ENCODE measurements around the gene OR12D1. TPM values are rescaled to one million over a fixed set of nuclear protein-coding genes. Genes with fewer than 3 reads are reported as not detected.
"Not testable (repeated sequence)": the region's sequence is repeated elsewhere in the genome, so short reads cannot be mapped to it uniquely, and the experiment has no call there.

OR12D1 gene
- total and polyA plus RNA-seq, 8 donors: not detected

DNA sequence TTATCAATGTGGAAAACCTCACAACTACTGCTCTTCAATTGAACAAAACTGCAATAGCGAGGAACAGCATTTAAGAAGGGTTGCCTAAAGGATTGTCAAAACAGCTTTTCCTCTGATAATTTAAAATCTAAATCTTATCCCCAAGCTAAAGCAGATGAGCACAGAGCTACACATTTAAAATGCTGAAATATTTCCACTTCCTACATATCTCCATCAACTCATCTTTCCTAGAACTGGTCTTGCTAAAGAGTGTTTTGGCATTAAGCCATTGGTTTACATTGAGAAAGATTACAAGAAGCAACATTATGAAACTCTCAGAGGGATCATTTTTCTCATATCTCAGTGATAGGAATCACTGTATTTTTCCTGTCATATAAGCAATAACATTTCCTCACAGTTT, 28.0 kb downstream of the OR12D1 start:
- no peak for FAIRE-seq
- no peaks in the 10 kb centered on the region for H3K9me3 ChIP-seq
- H3K27ac ChIP-seq: no peak overlapping the region
- no peak for ATAC-seq
- WGBS, 2 donors: 81 to 93% methylated on average over 1 of the region's 1 CpG
- intact Hi-C loops (cut with DNase I): no loop called here
- no peaks in the 10 kb centered on the region for H3K36me3 ChIP-seq
- H3K27me3 ChIP-seq: peaks cover 0 to 6% (median 0%) of the 10 kb centered on the region in 4 donors
- DNase-seq: no peak
- H3K4me3 ChIP-seq: no peak overlapping the region
- H3K4me1 ChIP-seq: no peaks in the 10 kb centered on the region
- TF ChIP-seq, protein P1, sequence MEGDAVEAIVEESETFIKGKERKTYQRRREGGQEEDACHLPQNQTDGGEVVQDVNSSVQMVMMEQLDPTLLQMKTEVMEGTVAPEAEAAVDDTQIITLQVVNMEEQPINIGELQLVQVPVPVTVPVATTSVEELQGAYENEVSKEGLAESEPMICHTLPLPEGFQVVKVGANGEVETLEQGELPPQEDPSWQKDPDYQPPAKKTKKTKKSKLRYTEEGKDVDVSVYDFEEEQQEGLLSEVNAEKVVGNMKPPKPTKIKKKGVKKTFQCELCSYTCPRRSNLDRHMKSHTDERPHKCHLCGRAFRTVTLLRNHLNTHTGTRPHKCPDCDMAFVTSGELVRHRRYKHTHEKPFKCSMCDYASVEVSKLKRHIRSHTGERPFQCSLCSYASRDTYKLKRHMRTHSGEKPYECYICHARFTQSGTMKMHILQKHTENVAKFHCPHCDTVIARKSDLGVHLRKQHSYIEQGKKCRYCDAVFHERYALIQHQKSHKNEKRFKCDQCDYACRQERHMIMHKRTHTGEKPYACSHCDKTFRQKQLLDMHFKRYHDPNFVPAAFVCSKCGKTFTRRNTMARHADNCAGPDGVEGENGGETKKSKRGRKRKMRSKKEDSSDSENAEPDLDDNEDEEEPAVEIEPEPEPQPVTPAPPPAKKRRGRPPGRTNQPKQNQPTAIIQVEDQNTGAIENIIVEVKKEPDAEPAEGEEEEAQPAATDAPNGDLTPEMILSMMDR (IDR thresholded peaks at IDR 0.05): no peak

DNA sequence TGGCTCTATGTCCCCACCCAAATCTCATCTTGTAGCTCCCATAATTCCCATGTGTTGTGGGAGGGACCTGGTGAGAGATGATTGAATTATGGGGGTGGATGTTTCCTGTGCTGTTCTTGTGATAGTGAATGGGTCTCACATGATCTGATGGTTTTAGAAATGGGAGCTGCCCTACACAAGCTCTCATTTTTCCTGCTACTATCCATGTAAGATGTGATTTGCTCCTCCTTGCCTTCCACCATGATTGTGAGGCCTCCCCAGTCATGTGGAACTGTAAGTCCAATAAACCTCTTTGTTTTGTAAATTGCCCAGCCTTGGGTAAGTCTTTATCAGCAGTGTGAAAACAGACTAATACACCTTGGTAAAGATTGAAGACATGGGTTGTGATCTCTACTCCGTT, 29.3 kb downstream of the OR12D1 start:
- H3K4me1 ChIP-seq; ATAC-seq; H3K4me3 ChIP-seq; H3K36me3 ChIP-seq; H3K27me3 ChIP-seq; H3K27ac ChIP-seq; FAIRE-seq; intact Hi-C loops (cut with DNase I); H3K9me3 ChIP-seq; DNase-seq: not testable (repeated sequence)
- 73 to 82% methylated on average over 1 of the region's 1 CpG for WGBS, 2 donors

DNA sequence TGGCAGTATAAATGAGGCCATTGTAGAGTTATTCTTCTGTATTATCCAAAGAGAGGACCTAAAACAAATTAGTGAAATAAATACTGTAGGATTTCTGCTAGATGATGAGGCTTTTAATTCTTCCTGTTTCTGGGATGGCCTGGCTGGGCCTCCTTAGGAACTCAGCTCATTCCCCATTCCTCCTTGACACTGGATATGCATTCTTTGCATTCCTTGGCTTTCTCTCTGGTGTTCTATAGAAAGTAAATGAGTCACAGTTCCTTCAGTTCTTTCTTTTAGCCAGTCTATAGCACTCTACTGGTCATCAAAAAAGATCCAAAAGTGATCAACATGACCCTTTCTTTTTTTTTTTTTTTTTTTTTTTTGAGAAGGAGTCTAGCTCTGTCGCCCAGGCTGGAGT, 32.9 kb downstream of the OR12D1 start:
- intact Hi-C loops (cut with DNase I): no loop called here
- 88 to 90% methylated on average over 1 of the region's 1 CpG for WGBS, 2 donors

DNA sequence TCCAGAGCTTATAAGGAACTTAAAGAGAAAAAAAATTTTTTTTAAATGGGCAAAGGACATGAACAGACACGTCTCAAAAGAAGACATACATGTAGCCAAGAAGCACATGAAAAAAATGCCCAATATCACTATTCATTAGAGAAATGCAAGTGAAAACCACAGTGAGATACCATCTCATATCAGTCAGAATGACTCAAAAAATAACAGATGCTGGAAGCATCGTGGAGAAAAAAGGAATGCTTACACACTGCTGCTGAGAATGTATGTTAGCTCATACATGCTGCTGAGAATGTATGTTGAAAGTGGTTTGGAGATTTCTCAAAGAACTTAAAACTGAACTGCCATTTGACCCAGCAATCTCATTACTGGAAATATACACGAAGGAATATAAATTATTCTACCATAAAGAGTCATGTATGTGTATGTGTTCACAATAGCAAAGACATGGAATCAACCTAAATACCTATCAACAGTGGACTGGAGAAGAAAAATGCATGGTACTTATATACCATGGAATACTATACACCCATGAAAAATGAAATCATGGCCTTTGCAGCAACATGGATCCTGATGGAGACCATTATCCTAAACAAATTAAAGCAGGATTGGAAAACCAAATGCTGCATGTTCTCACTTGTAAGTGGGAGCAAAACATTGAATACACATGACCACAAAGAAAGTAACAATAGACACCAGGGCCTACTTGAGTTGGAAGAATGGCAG, 36.9 kb downstream of the OR12D1 start:
- 66 to 76% methylated on average over 3 of the region's 3 CpGs for WGBS, 2 donors
- DNase-seq (no peak), FAIRE-seq (no peak), ATAC-seq (no peak)
- Histone ChIP-seq H3K4me3 (no peak overlapping the region), H3K27me3 (no peaks in the 10 kb centered on the region), H3K27ac (no peak overlapping the region), H3K36me3 (no peaks in the 10 kb centered on the region), H3K4me1 (no peaks in the 10 kb centered on the region), H3K9me3 (no peaks in the 10 kb centered on the region)
- TF ChIP-seq, protein P1 (IDR thresholded peaks at IDR 0.05): no peak
- intact Hi-C loops (cut with DNase I): no loop called here

More for the DNA sequence above, 32.9 kb downstream of the OR12D1 start:
- ATAC-seq (no peak), DNase-seq (no peak), FAIRE-seq (no peak)
- Histone ChIP-seq H3K27ac (no peak overlapping the region), H3K9me3 (no peaks in the 10 kb centered on the region), H3K27me3 (no peaks in the 10 kb centered on the region), H3K36me3 (no peaks in the 10 kb centered on the region), H3K4me3 (no peak overlapping the region), H3K4me1 (no peaks in the 10 kb centered on the region)
- TF ChIP-seq, protein P1 (IDR thresholded peaks at IDR 0.05): no peak

DNA sequence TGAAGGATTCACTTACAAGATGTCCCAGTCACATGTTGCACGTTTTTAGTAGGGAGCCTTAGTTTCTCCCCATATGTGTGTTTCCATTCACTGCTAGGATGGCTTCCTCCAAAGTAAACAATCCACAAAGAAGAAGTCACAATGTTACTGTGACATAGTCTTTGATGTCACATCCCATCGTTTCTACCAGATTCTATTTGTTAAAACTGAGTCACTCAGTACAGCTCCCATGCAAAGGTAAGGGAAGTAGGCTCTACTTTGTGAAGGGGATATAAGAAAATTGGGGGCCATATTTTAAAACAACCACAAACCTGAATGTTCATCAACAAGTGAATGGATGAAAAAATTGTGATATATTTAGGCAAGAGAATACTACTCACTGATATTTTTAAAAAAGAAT, 42.2 kb downstream of the OR12D1 start, which contains the start of the genes OR11A1 and OR2H1:
Gene OR11A1 (minus strand): TSS at position 101 of the 400 bp plus-strand sequence. CDS start 29,430 bp downstream, outside the sequence.
Gene OR2H1 (plus strand): TSS at position 185 of the 400 bp plus-strand sequence. CDS start 4,615 bp downstream, outside the sequence.
- WGBS, 2 donors: 41% methylated on average over 2 of the region's 2 CpGs
- no peak for FAIRE-seq

More for the DNA sequence above, 42.2 kb downstream of the OR12D1 start, which contains the start of the genes OR11A1 and OR2H1:
- TF ChIP-seq, protein P1 (IDR thresholded peaks at IDR 0.05): no peak
- H3K4me3 ChIP-seq: no peak within 1 kb of the TSS
- H3K9me3 ChIP-seq: no peaks in the 10 kb centered on the region
- H3K27ac ChIP-seq: no peak within 1 kb of the TSS
- DNase-seq (no peak), ATAC-seq (no peak)
- peaks cover 0 to 4% (median 4%) of the 10 kb centered on the region in 3 donors for H3K4me1 ChIP-seq
- intact Hi-C loops (cut with DNase I): no loop called here
- H3K36me3 ChIP-seq: no peaks in the 10 kb centered on the region
- no peaks in the 10 kb centered on the region for H3K27me3 ChIP-seq

Data from pancreas (tissue), 10 donors.